Testis (tissue), 2 donors: ENCODE results near the gene SPINK1.

Experiments
- POLR2A ChIP-seq: fragments of 450-650 bp; IDR thresholded peaks from one replicate; pipeline ENCODE4 v1.6.1; 2017; ENCODE audit warnings: antibody characterized with exemption, mild to moderate bottlenecking, moderate library complexity
- TF ChIP-seq, protein P1 (sequence below), 3 experiments: fragments of 450-650 bp in 2 of 3; fragments of 200-600 bp in 1 of 3; sonication (generic) in 1 of 3; IDR thresholded peaks; one replicate each; pipeline ENCODE4 v1.5.1; 2016 to 2019; ENCODE audit warnings: antibody characterized with exemption in 3 of 3, mild to moderate bottlenecking in 2 of 3, moderate library complexity in 1 of 3

DNA sequence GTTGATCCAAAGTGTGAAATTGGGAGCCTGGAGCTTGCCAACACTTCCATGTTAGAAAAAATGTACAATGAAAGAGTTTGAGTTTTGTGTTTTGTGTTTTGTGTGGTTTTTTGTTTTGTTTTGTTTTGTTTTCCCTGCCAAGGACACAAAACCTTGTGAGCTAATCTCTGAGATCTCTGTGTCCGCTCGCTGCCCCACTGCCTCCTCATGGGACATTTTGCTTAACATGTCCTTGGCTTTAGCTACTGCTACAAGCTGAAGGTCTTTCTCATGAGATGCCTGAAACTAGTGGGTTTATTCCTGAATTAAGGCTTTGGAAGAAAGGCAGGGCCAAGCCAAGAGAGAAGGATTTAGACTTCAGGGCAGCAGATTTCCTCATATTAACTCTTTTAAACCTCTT lies 41.7 kb downstream of the SPINK1 start:
- no peak for TF ChIP-seq POLR2A
- TF ChIP-seq, protein P1, sequence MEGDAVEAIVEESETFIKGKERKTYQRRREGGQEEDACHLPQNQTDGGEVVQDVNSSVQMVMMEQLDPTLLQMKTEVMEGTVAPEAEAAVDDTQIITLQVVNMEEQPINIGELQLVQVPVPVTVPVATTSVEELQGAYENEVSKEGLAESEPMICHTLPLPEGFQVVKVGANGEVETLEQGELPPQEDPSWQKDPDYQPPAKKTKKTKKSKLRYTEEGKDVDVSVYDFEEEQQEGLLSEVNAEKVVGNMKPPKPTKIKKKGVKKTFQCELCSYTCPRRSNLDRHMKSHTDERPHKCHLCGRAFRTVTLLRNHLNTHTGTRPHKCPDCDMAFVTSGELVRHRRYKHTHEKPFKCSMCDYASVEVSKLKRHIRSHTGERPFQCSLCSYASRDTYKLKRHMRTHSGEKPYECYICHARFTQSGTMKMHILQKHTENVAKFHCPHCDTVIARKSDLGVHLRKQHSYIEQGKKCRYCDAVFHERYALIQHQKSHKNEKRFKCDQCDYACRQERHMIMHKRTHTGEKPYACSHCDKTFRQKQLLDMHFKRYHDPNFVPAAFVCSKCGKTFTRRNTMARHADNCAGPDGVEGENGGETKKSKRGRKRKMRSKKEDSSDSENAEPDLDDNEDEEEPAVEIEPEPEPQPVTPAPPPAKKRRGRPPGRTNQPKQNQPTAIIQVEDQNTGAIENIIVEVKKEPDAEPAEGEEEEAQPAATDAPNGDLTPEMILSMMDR (IDR thresholded peaks at IDR 0.05): no peak
